K562 (cell line): ENCODE data around the gene HOXD12. TPM values are rescaled to one million over a fixed set of nuclear protein-coding genes. Genes with fewer than 3 reads are reported as not detected.

Experiments
- ATAC-seq: fragments of 200-7000 bp; cut with Tn5 transposase; 3 replicates; pipeline ENCODE4 v1.9.1; 2020; ENCODE audit warnings: moderate library complexity
- BruUV-seq: library from RNA; stranded (reverse); fragments of 400-500 nt; replicated peaks from 2 replicates; lab custom pipeline; 2021; lab: Mats Ljungman, UMichigan
- CTCF ChIA-PET: fragments of 300-600 bp; formaldehyde crosslinking; extraction: SDS; loops from one replicate; lab custom pipeline; 2021; ENCODE audit warnings: low intra/inter-chr PET ratio; lab: Yijun Ruan, JAX
- POLR2A ChIA-PET: fragments of 300-600, 350-650 bp; sonication (Branson Sonifier 250); formaldehyde crosslinking; extraction: SDS; loops from one replicate; lab custom pipeline; 2021; ENCODE audit warnings: antibody characterized with exemption, inconsistent platforms; lab: Yijun Ruan, JAX
- DNase-seq, 4 experiments: peaks; one replicate each; pipeline versions ENCODE4 v3.0.0 to v3.0.0-alpha.2; 2011 to 2018; ENCODE audit warnings: low spot score in 3 of 4, mixed read lengths in 3 of 4; ENCODE audit errors: extremely low read depth in 1 of 4
- FAIRE-seq: peaks from 2 replicates; lab custom pipeline; 2011; peaks lifted over from hg19 to GRCh38; lab: Jason Lieb, UNC
- H2AFZ ChIP-seq: 2 replicates; pipeline ENCODE4 v1.6.0; 2011; ENCODE audit warnings: low read depth, low read length, control low read depth, inconsistent platforms
- H3K27ac ChIP-seq: fragments of 200-600 bp; 3 replicates; pipeline ENCODE4 v1.8.0; 2011; ENCODE audit warnings: low read depth, mild to moderate bottlenecking, control low read depth, inconsistent platforms, low read length, moderate library complexity, mixed read lengths; ENCODE audit errors: extremely low read depth
- H3K27me3 ChIP-seq, 2 experiments: fragments of 300-600 bp in 1 of 2; 2 replicates in 1 of 2; 3 replicates in 1 of 2; pipeline versions ENCODE4 v1.6.0 to v1.8.0; 2011; ENCODE audit warnings: inconsistent platforms in 2 of 2, low read length in 2 of 2, mild to moderate bottlenecking in 1 of 2, mixed read lengths in 1 of 2, moderate library complexity in 1 of 2; ENCODE audit not compliant: control insufficient read depth in 2 of 2, insufficient read depth in 2 of 2
- H3K36me3 ChIP-seq: fragments of 300-600 bp; 3 replicates; pipeline ENCODE4 v1.8.0; 2011; ENCODE audit warnings: mild to moderate bottlenecking, low read length, inconsistent platforms; ENCODE audit not compliant: control insufficient read depth, insufficient read depth
- H3K4me1 ChIP-seq, 2 experiments: fragments of 200-600 bp in 1 of 2; replicated peaks in 1 of 2; 2 replicates in 1 of 2; 3 replicates in 1 of 2; pipeline versions ENCODE4 v1.5.1 to v1.8.0; 2011; ENCODE audit warnings: inconsistent platforms in 2 of 2, low read length in 2 of 2, mild to moderate bottlenecking in 1 of 2, mixed read lengths in 1 of 2, moderate library complexity in 1 of 2; ENCODE audit not compliant: control insufficient read depth in 2 of 2, insufficient read depth in 2 of 2
- H3K4me2 ChIP-seq: 2 replicates; pipeline ENCODE4 v1.6.1; 2011; ENCODE audit warnings: low read length, control low read depth, inconsistent platforms, mixed read lengths; ENCODE audit not compliant: insufficient read depth
- H3K4me3 ChIP-seq: fragments of 200-600 bp; sonication (generic), shearing (Covaris generic); 2 replicates; pipeline ENCODE4 v1.5.1; 2016; ENCODE audit warnings: control low read depth, inconsistent platforms
- H3K79me2 ChIP-seq: fragments of 200-600 bp; 3 replicates; pipeline ENCODE4 v1.8.0; 2011; ENCODE audit warnings: low read length, inconsistent platforms; ENCODE audit not compliant: control insufficient read depth, insufficient read depth
- H3K9ac ChIP-seq, 2 experiments: 2 replicates each; pipeline versions ENCODE4 v1.6.0 to v1.6.1; 2011; ENCODE audit warnings: low read depth in 2 of 2, low read length in 2 of 2, control low read depth in 1 of 2, inconsistent platforms in 1 of 2, mild to moderate bottlenecking in 1 of 2, mixed read lengths in 1 of 2; ENCODE audit not compliant: insufficient read depth in 1 of 2
- H3K9me1 ChIP-seq: one replicate; pipeline ENCODE4 v1.6.0; 2011; ENCODE audit warnings: inconsistent platforms, mild to moderate bottlenecking, low read length, moderate library complexity; ENCODE audit not compliant: control insufficient read depth, insufficient read depth
- H3K9me3 ChIP-seq: replicated peaks from 2 replicates; pipeline ENCODE4 v1.5.1; 2011; ENCODE audit warnings: low read depth, low read length, inconsistent platforms; ENCODE audit not compliant: control insufficient read depth, insufficient read depth
- H4K20me1 ChIP-seq: replicated peaks from 2 replicates; pipeline ENCODE4 v1.6.1; 2011; ENCODE audit warnings: low read length, inconsistent platforms, mixed read lengths; ENCODE audit not compliant: control insufficient read depth, insufficient read depth
- BCL6 ChIP-seq: fragments of 250-450 bp; sonication (Bioruptor Pico); IDR thresholded peaks from 2 replicates; pipeline ENCODE4 v1.4.0; 2020
- E2F1 ChIP-seq: sonication (generic); formaldehyde crosslinking; IDR thresholded peaks from 2 replicates; pipeline ENCODE4 v1.8.1; 2023; ENCODE audit warnings: mild to moderate bottlenecking, missing genetic modification reagents, moderate library complexity
- GABPA ChIP-seq: fragments of 200-800 bp; sonication (Bioruptor generic); conservative IDR thresholded peaks from 2 replicates; pipeline ENCODE4 v1.6.1; 2016; ENCODE audit warnings: low read depth, missing genetic modification characterization, missing compliant biosample characterization
- GABPB2 ChIP-seq: fragments of 250-450 bp; sonication (Bioruptor Pico); conservative IDR thresholded peaks from 2 replicates; pipeline ENCODE4 v1.5.1; 2021; ENCODE audit warnings: mild to moderate bottlenecking
- RBM22 ChIP-seq: fragments of 200-400 bp; formaldehyde crosslinking; IDR thresholded peaks from 2 replicates; pipeline ENCODE4 v1.6.1; 2018; ENCODE audit warnings: low read length, low read depth; ENCODE audit not compliant: poor library complexity, severe bottlenecking
- STAT6 ChIP-seq: sonication (generic); formaldehyde crosslinking; IDR thresholded peaks from 2 replicates; pipeline ENCODE4 v1.8.1; 2023; ENCODE audit warnings: mild to moderate bottlenecking, missing genetic modification reagents
- UBTF ChIP-seq, 2 experiments: IDR thresholded peaks; 2 replicates each; pipeline ENCODE4 v1.6.1; 2012; ENCODE audit warnings: improper control_type of control experiment in 2 of 2, low read depth in 2 of 2, low read length in 2 of 2, borderline replicate concordance in 1 of 2
- ZNF696 ChIP-seq: fragments of 250-450 bp; sonication (Bioruptor Pico); conservative IDR thresholded peaks from 2 replicates; pipeline ENCODE4 v1.4.0; 2020; ENCODE audit warnings: mild to moderate bottlenecking, moderate library complexity
- WGBS: fragments of 100-300 bp; shearing (Covaris generic); methylation state at CpG from one replicate; pipeline ENCODE4 v1.1.6; 2016; ENCODE audit warnings: low coverage, mixed read lengths; ENCODE audit not compliant: insufficient coverage; ENCODE audit errors: missing lambda C conversion rate; 5-methylcytosine and 5-hydroxymethylcytosine counted together
- in situ Hi-C: fragments of 300-500 bp; cut with MboI; formaldehyde crosslinking; loops from 4 replicates; pipeline ENCODE4 v1.15.0; 2018; ENCODE audit warnings: inconsistent platforms, mixed read lengths
- intact Hi-C: fragments of 100-400 bp; cut with micrococcal nuclease; formaldehyde crosslinking; loops from 2 replicates; pipeline ENCODE4 v1.14.2; 2022
- polyA plus RNA-seq, 8 experiments: library from polyadenylated mRNA; depleted of rRNA in 4 of 8; stranded (reverse) in 5 of 8; unstranded in 3 of 8; fragments of >200 nt; fragmentation: Nextera tagmentation in 2 of 8; fragmentation: Illumina TruSeq in 1 of 8; extraction: Ambion mirVana in 2 of 8; extraction: Trizol in 1 of 8; gene quantifications; 2 replicates each; pipeline versions ENCODE4 v1.2.1 to v1.2.3, GENCODE V29; 2011 to 2014; ENCODE audit warnings: inconsistent platforms in 1 of 8, missing spikeins in 1 of 8
- total RNA-seq, 7 experiments: library from RNA; depleted of rRNA in 6 of 7; stranded (reverse); fragments of >200 nt in 6 of 7; fragmentation: Illumina TruSeq in 2 of 7; extraction: Trizol in 2 of 7; gene quantifications; 2 replicates each; pipeline versions ENCODE4 v1.2.1 to v1.2.3, GENCODE V29; 2011 to 2021; ENCODE audit warnings: low replicate concordance in 1 of 7

Gene HOXD12
- total and polyA plus RNA-seq, 9 of the 15 experiments (the other 6 are each of a cell fraction or from before 2014, with no cell fraction given), result not detected

- H3K4me1 ChIP-seq, result peaks cover 0 to 10% of the 10 kb centered on the region in 2 experiments; a peak in 1 of 5 replicates
- in situ Hi-C loops (no loop called here), intact Hi-C loops (no loop called here)
- ATAC-seq (no peak), FAIRE-seq (no peak), DNase-seq (no peak)
- no TSS peak for BruUV-seq
- CTCF ChIA-PET, result no interaction called here
- H3K9me1 ChIP-seq, result no peaks in the 10 kb centered on the region
- no peaks in the 10 kb centered on the region for H3K79me2 ChIP-seq
- peaks cover 69 to 82% of the 10 kb centered on the region in 2 experiments for H3K27me3 ChIP-seq
- no peak overlapping the region for H3K9ac ChIP-seq
- no peaks in the 10 kb centered on the region for H3K9me3 ChIP-seq
- no peak overlapping the region for H3K4me3 ChIP-seq
- no peaks in the 10 kb centered on the region for H3K36me3 ChIP-seq
- POLR2A ChIA-PET, result interaction anchor here (0.5 to 1.3 kb wide), 3 partner anchors 11 to 24 kb away, joined by 3 read pairs; no protein-coding TSS in a partner anchor
- no peak overlapping the region for H2AFZ ChIP-seq
- H4K20me1 ChIP-seq, result no peaks in the 10 kb centered on the region; the same call in 1 of the 2 replicates
- H3K27ac ChIP-seq, result no peak overlapping the region
- under 1% methylated on average over 14 of the region's 14 CpGs for WGBS
- no peak overlapping the region for H3K4me2 ChIP-seq
- TF ChIP-seq RBM22 (no peak), GABPA (tag) (no peak), GABPB2 (no peak), STAT6 (CRISPR knock-in tag) (no peak), UBTF (IDR thresholded peaks at IDR 0.05; ENCODE audit: borderline replicate concordance in 1 of 2, low read depth in 2 of 2, low read length in 2 of 2) (no peak), BCL6 (no peak), E2F1 (CRISPR knock-in tag) (no peak), ZNF696 (CRISPR knock-in tag) (no peak)
These were observed 51.2 kb downstream of the HOXD12 start for GRCh38 chr2:176150584-176151441.
